HUES48 (cell line): Measurements from ENCODE around the gene SPOCK1.
"Not testable (repeated sequence)": the region's sequence is repeated elsewhere in the genome, so short reads cannot be mapped to it uniquely, and the experiment has no call there.

Source experiments
- H3K27ac ChIP-seq: one replicate; pipeline ENCODE4 v1.7.0; 2013; ENCODE audit warnings: low read depth, low read length, inconsistent platforms
- H3K27me3 ChIP-seq: 2 replicates; pipeline ENCODE4 v1.6.1; 2013; ENCODE audit warnings: mild to moderate bottlenecking, low read length; ENCODE audit not compliant: control insufficient read depth, insufficient read depth
- H3K36me3 ChIP-seq: 2 replicates; pipeline ENCODE4 v1.6.1; 2013; ENCODE audit warnings: low read length; ENCODE audit not compliant: control insufficient read depth, insufficient read depth
- H3K4me1 ChIP-seq: 2 replicates; pipeline ENCODE4 v1.6.1; 2013; ENCODE audit warnings: mild to moderate bottlenecking, low read length; ENCODE audit not compliant: control insufficient read depth, insufficient read depth
- H3K4me3 ChIP-seq: 2 replicates; pipeline ENCODE4 v1.5.1; 2013; ENCODE audit warnings: mild to moderate bottlenecking, low read depth, low read length
- H3K9ac ChIP-seq: 2 replicates; pipeline ENCODE4 v1.6.1; 2013; ENCODE audit warnings: mild to moderate bottlenecking, low read depth, low read length, moderate library complexity
- H3K9me3 ChIP-seq: 2 replicates; pipeline ENCODE4 v1.6.1; 2013; ENCODE audit warnings: low read length; ENCODE audit not compliant: control insufficient read depth, insufficient read depth

Gene SPOCK1

DNA sequence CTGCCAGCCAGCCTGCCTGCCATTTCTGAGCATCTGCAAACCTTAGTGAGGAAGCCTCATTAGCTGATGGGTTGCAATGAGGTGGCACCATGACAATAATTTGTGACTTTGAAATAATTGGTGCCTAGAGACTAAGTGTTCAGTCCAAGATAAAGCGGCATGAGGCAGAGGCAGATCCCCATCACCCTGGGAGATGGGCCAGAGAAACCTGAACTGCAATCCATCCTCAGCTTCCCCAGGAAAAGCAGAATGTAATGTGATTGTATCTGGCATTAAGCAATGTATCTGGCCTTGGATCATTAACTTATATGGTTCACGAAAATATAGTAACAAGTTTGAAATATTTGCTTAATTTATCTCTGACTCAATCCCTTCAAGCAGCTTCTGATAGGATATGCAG lies 101.0 kb downstream of the SPOCK1 start:
- H3K27me3 ChIP-seq = no peaks in the 10 kb centered on the region
- no peak overlapping the region for H3K27ac ChIP-seq
- no peak overlapping the region for H3K9ac ChIP-seq
- no peaks in the 10 kb centered on the region for H3K36me3 ChIP-seq
- no peaks in the 10 kb centered on the region for H3K9me3 ChIP-seq
- H3K4me3 ChIP-seq = no peak overlapping the region
- no peaks in the 10 kb centered on the region for H3K4me1 ChIP-seq

DNA sequence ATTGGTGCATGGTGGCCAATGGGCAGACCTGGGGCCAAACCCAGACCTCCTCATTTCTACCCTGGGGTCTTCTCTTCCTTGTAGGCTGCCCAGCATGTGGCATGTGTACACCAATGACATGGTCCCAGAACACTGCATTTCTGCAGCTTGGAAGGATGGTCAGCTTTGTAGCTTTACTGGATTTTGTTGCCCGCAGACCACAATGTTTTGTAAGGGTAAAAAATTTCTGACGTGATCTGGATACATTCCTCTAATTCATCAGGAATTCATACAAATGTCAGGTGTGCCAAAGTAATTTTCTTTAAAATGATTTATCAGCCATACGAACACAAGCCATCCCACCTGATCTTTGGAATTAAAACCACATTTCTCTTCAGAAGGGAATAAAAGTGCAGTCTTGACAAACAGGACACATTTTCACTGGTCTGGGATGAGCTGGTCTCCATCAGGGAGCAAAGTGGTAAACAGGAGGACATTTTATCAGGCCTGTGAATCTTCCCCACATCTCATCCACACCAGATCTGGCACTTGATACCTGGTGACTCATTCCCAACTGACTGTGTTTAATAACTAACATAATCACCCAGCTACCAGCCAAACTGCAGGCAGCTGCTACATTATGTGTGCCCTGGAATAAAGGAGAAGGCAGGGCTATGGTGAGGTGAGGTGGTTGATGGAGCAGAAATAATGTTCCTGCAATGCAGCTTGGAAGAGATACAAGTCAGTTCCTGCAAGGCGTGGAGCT lies 103.9 kb downstream of the SPOCK1 start:
- Histone ChIP-seq H3K27me3 (no peaks in the 10 kb centered on the region), H3K27ac (no peak overlapping the region), H3K9me3 (no peaks in the 10 kb centered on the region), H3K9ac (no peak overlapping the region), H3K4me3 (no peak overlapping the region), H3K36me3 (no peaks in the 10 kb centered on the region), H3K4me1 (no peaks in the 10 kb centered on the region)

DNA sequence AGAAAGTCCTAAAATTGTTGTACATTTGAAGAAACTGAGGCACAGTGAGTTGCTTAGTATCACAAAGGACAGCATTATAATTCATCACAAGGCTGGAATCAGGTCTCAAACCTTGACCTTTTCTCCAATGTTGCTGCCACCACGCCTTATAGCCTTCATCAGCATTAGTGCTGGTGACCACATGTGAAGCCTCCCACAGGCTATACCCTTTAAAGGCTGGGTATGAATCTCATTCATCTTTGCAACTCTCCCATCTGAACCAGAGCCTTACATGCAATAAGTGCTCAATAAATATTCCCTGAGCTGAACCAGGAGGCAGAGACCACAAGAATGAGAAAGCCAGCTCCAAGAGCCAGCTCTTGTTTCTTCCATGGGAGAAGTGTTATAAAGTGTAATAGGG lies 104.7 kb downstream of the SPOCK1 start:
- Histone ChIP-seq H3K9ac (no peak overlapping the region), H3K27ac (no peak overlapping the region), H3K36me3 (no peaks in the 10 kb centered on the region), H3K9me3 (no peaks in the 10 kb centered on the region), H3K4me1 (no peaks in the 10 kb centered on the region), H3K27me3 (no peaks in the 10 kb centered on the region), H3K4me3 (no peak overlapping the region)

DNA sequence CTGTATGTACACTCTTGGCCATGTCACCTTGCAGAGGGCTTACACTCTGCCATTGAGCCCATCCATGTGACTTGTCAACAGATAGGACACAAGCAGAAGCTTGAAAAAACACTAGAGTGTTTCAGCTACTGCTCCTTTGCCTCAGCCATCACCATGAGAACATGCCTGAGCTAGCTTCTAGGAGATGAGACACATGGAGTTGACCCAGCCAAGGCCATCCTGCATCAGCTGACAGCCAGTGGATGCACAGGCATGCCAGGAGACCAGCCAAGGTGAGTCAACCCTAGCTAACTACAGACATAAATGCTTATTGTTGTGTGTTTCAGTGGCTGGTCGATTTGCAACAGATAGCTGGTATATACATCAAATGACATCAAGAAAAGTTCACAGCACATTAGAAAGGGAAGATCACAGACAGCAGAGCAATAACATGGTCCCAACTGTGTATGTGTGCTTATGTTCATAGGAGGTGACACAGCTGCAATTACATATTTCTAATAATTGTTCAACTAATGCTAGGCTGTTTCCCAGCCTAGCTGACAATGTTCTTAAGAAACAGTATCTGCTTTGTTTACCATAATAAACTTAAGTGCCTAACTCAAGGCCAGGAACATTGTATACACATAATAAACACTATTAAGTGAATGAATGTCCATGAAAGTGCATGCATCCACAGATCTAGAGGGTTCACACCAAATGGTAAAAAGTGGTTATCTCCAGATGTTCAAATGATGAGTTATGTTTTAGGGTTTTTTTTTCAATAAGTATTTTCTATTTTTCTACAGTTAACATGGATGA lies 105.7 kb downstream of the SPOCK1 start:
- Histone ChIP-seq H3K4me1 (no peaks in the 10 kb centered on the region), H3K27me3 (no peaks in the 10 kb centered on the region), H3K9me3 (no peaks in the 10 kb centered on the region), H3K27ac (no peak overlapping the region), H3K4me3 (no peak overlapping the region), H3K36me3 (no peaks in the 10 kb centered on the region), H3K9ac (no peak overlapping the region)

DNA sequence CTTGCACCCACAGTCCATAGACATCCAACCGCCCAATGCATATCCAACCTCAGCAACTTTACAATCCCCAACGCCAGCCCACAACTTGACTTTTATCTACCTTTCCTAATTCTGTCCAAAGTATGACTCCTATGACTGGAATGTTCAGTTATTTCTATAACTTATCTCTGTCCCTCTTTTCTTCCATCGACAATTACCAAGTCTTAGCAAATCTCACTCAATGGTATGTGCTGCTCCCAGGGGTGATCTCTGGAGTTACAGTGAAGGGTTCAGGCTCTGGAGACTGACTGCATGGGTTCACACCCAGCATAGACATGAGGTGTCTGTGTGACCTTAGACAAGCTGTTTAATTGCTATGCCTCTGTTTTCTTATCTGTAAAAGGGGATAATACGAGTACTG lies 106.9 kb downstream of the SPOCK1 start:
- no peaks in the 10 kb centered on the region for H3K36me3 ChIP-seq
- H3K27me3 ChIP-seq = no peaks in the 10 kb centered on the region
- no peak overlapping the region for H3K27ac ChIP-seq
- H3K4me1 ChIP-seq = no peaks in the 10 kb centered on the region
- no peak overlapping the region for H3K9ac ChIP-seq
- no peak overlapping the region for H3K4me3 ChIP-seq
- no peaks in the 10 kb centered on the region for H3K9me3 ChIP-seq

DNA sequence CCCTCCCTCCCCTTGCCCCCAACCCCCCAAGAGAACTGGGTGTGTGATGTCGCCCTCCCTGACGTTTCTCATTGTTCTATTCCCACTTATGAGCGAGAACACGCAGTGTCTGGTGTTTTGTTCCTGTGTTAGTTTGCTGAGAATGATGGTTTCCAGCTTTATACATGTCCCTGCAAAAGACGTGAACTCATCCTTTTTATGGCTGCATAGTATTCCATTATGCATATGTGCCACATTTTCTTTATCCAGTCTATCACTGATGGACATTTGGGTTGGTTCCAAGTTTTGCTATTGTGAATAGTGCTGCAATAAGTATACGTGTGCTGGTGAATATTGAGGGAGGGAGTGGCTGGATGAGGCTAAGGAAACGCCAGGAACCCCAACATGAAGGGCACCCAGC lies 108.1 kb downstream of the SPOCK1 start:
- H3K27me3 ChIP-seq, H3K9ac ChIP-seq, H3K4me1 ChIP-seq, H3K9me3 ChIP-seq, H3K36me3 ChIP-seq, H3K27ac ChIP-seq, H3K4me3 ChIP-seq: not testable (repeated sequence)

DNA sequence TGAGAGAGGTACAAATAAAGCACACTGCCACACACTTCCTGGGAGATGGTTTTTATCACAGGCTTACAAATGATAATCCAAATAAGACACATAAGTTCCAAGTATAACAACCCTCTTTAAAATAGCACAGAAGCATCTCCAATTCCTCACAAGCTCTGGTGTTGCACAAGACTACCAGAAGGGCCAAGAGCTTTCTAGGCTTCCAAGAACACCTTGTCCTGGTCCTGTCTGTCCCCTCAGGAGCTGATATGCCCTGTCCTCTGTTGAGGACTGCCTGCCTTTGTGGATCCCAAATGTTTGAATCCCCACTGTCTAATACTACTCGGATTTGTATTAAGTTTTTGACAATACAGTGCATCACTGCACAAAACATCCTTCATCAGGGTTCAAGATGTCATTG lies 110.1 kb downstream of the SPOCK1 start:
- Histone ChIP-seq H3K9ac (no peak overlapping the region), H3K4me3 (no peak overlapping the region), H3K27me3 (no peaks in the 10 kb centered on the region), H3K36me3 (no peaks in the 10 kb centered on the region), H3K4me1 (no peaks in the 10 kb centered on the region), H3K27ac (no peak overlapping the region), H3K9me3 (no peaks in the 10 kb centered on the region)

DNA sequence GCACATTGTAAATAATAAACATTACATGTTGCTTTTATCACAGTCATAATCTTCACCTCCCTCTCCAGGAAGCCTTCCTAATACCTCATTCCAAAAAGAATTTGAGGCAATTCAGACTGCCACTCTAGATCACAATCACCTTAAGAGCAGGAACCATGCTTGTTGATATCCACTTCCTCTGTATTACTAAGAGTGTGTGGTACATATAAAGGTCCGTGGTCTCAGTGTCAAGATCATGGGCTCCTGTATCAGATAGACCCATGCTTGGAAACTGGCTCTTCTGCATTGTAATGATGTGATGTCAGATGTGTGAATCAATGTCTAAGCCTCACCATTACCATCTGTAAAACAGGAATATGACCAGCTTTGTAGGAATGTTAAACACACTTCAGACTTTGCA lies 114.1 kb downstream of the SPOCK1 start:
- Histone ChIP-seq H3K27me3 (no peaks in the 10 kb centered on the region), H3K4me3 (no peak overlapping the region), H3K9me3 (peaks cover 28% of the 10 kb centered on the region), H3K9ac (no peak overlapping the region), H3K27ac (no peak overlapping the region), H3K4me1 (no peaks in the 10 kb centered on the region), H3K36me3 (no peaks in the 10 kb centered on the region)

DNA sequence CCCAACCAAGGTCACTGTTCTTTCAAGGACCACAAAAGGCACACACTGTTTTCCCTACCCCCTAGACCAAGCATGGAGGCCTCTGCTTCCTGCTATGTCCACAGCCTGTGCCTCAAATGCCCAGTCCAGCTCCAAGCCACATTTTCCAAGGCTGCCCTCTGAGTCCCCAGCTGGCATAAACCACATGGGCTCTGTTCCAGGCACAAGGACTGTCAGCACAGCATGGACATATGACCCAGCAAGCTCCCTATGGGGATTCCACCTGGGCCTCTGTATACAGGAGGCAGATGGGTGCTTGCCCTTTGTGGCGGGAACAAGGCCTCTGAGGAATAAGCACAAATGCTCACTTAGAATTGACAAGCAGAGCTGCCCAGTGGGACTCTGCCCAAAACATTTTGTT lies 115.2 kb downstream of the SPOCK1 start:
- H3K36me3 ChIP-seq = no peaks in the 10 kb centered on the region
- H3K27me3 ChIP-seq = no peaks in the 10 kb centered on the region
- H3K27ac ChIP-seq = no peak overlapping the region
- no peaks in the 10 kb centered on the region for H3K4me1 ChIP-seq
- peaks cover 28% of the 10 kb centered on the region for H3K9me3 ChIP-seq
- no peak overlapping the region for H3K9ac ChIP-seq
- H3K4me3 ChIP-seq = no peak overlapping the region

DNA sequence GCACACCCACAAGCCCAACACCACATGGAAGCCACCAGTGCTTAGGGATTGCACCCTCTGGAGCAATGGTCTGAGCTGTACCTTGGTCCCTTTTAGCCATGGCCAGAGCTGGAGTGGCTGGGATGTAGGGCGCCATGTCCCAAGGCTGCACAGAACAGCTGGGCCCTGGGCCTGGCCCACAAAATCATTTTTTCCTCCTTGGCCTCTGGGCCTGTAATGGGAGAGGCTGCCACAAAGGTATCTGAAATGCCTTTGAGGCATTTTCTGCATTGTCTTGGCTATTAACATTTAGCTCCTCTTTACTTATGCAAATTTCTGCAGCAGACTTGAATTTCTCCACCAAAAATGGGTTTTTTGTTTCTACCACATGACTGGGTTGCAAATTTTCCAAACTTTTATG lies 117.6 kb downstream of the SPOCK1 start:
- no peaks in the 10 kb centered on the region for H3K27me3 ChIP-seq
- no peaks in the 10 kb centered on the region for H3K4me1 ChIP-seq
- peaks cover 28% of the 10 kb centered on the region for H3K9me3 ChIP-seq
- no peak overlapping the region for H3K9ac ChIP-seq
- H3K27ac ChIP-seq = no peak overlapping the region
- no peaks in the 10 kb centered on the region for H3K36me3 ChIP-seq
- no peak overlapping the region; the same call in 1 of the 2 replicates for H3K4me3 ChIP-seq

DNA sequence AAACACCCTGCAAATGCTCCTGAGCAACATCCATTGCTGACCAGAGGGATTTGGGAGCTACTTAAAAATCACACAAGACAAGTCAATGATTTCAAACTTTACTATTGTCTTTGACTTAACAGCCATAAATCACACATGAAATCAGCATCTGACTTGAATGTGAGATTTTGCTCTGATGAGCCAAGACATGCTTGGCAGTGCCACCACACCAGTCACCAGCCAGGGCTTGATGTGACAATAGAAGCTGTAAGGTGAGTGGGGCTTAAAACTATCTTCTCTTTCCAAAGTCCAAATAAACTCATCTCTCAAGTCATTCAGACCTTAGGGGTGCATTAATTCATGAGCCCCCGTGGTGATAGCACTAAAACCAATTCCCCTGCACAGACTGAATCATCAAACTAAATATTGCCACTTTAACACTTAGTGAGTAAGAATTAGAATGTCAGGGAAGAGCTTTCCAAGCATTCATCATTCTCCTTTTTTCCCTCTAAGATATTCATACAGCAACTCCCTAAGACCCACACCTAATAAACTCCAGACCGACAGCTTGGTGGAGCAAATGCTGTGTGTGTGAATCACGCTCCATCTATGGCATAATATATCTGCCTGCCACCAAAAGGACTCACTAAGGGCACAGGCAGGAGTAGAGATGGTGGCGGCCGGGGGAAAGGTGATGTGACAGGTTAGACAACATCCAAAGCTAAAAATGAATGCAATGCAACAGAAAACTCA lies 119.4 kb downstream of the SPOCK1 start:
- no peak overlapping the region for H3K4me3 ChIP-seq
- H3K36me3 ChIP-seq = no peaks in the 10 kb centered on the region
- no peaks in the 10 kb centered on the region for H3K4me1 ChIP-seq
- H3K9ac ChIP-seq = no peak overlapping the region
- no peak overlapping the region for H3K27ac ChIP-seq
- H3K9me3 ChIP-seq = peaks cover 28% of the 10 kb centered on the region
- no peaks in the 10 kb centered on the region for H3K27me3 ChIP-seq
